ENCODE data around the gene SWT1. TPM values are rescaled to one million over a fixed set of nuclear protein-coding genes. Genes with fewer than 3 reads are reported as not detected.

SWT1 gene
- total RNA-seq, 2 experiments from 2014 or later: 4.1 to 5.3 TPM

DNA sequence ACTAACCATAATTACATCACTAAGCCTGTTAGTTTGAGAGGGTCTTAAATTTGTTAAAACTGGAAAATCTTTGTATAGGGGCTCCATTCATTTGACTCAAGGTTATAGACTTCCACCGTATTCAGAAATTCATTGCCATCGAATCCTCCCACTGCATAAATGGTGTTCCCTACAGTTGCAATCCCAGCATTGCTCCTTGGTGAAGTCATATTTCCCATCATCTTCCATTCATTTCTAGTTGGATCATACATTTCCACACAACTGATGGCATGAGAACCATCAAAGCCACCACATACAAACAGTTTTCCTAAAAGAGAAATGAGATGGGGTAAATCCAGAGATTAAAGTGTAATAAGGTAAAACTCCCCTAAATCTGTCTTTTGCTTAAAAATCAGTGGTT is 141.0 kb downstream of the SWT1 start:
- TF ChIP-seq, protein P1, sequence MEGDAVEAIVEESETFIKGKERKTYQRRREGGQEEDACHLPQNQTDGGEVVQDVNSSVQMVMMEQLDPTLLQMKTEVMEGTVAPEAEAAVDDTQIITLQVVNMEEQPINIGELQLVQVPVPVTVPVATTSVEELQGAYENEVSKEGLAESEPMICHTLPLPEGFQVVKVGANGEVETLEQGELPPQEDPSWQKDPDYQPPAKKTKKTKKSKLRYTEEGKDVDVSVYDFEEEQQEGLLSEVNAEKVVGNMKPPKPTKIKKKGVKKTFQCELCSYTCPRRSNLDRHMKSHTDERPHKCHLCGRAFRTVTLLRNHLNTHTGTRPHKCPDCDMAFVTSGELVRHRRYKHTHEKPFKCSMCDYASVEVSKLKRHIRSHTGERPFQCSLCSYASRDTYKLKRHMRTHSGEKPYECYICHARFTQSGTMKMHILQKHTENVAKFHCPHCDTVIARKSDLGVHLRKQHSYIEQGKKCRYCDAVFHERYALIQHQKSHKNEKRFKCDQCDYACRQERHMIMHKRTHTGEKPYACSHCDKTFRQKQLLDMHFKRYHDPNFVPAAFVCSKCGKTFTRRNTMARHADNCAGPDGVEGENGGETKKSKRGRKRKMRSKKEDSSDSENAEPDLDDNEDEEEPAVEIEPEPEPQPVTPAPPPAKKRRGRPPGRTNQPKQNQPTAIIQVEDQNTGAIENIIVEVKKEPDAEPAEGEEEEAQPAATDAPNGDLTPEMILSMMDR (IDR thresholded peaks at IDR 0.05): no peak
- Mint-ChIP-seq H3K36me3 (ENCODE audit: low read depth) (peaks cover 96% of the 10 kb centered on the region), H3K27ac (peak overlapping the region; percentile 53), H3K4me1 (ENCODE audit: low read depth) (peaks cover 35% of the 10 kb centered on the region), H3K4me3 (no peak overlapping the region), H3K9me3 (no peaks in the 10 kb centered on the region), H3K27me3 (no peaks in the 10 kb centered on the region)
- peaks cover 85% of the 10 kb centered on the region for H3K36me3 ChIP-seq (ENCODE audit: insufficient read depth, low read length)
- no peaks in the 10 kb centered on the region for H3K9me3 ChIP-seq (ENCODE audit: control insufficient read depth in 1 of 2, insufficient read depth in 1 of 2, low read length in 2 of 2)
- CTCF ChIA-PET: no interaction called here
- ATAC-seq (ENCODE audit: poor library complexity) (no peak), DNase-seq (no peak)
- POLR2A ChIA-PET: no interaction called here
- intact Hi-C loops (cut with DNase I, micrococcal nuclease): no loop called here
- no peaks in the 10 kb centered on the region for H3K27me3 ChIP-seq (ENCODE audit: control insufficient read depth in 1 of 2, insufficient read depth in 2 of 2, low read length in 2 of 2)
- no peak overlapping the region for H3K27ac ChIP-seq (ENCODE audit: low read depth in 1 of 2, low read length in 2 of 2)
- no peaks in the 10 kb centered on the region for H3K4me1 ChIP-seq (ENCODE audit: insufficient read depth, low read length)
- H3K4me3 ChIP-seq (ENCODE audit: low read length): no peak overlapping the region

DNA sequence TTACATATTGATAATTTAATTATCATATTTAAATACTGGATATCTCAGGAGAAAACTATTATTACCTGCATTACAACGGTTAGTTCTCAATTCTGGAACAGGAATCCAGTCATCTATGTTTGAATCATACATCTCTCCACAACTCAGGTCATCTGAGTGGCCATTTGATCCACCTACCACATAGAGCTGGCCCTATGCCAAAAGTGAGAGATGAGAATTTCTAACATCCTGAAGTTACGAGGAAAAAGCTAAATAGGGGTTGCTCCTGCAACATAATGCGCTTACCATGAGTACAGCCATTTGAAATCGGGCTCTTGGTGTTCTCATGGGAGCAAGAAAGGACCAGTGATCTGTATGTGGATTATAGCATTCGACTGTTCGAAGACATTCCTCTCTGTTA is 143.2 kb downstream of the SWT1 start:
- Histone ChIP-seq H3K4me1 (ENCODE audit: insufficient read depth, low read length) (no peaks in the 10 kb centered on the region), H3K27ac (ENCODE audit: low read depth in 1 of 2, low read length in 2 of 2) (no peak overlapping the region), H3K27me3 (ENCODE audit: control insufficient read depth in 1 of 2, insufficient read depth in 2 of 2, low read length in 2 of 2) (no peaks in the 10 kb centered on the region), H3K36me3 (ENCODE audit: insufficient read depth, low read length) (peaks cover 97% of the 10 kb centered on the region), H3K9me3 (ENCODE audit: control insufficient read depth in 1 of 2, insufficient read depth in 1 of 2, low read length in 2 of 2) (no peaks in the 10 kb centered on the region), H3K4me3 (ENCODE audit: low read length) (no peak overlapping the region)
- Mint-ChIP-seq H3K27me3 (no peaks in the 10 kb centered on the region), H3K4me3 (no peak overlapping the region), H3K4me1 (ENCODE audit: low read depth) (peaks cover 30% of the 10 kb centered on the region), H3K36me3 (ENCODE audit: low read depth) (peaks cover 98% of the 10 kb centered on the region), H3K9me3 (no peaks in the 10 kb centered on the region), H3K27ac (no peak overlapping the region)
- CTCF ChIA-PET: no interaction called here
- DNase-seq (no peak), ATAC-seq (ENCODE audit: poor library complexity) (no peak)
- intact Hi-C loops (cut with DNase I, micrococcal nuclease): no loop called here
- TF ChIP-seq, protein P1 (IDR thresholded peaks at IDR 0.05): no peak
- POLR2A ChIA-PET: interaction anchor here (0.6 to 2.9 kb wide), 5 partner anchors 13 to 142 kb away, joined by 3 to 12 read pairs (median 3); no protein-coding TSS in a partner anchor

DNA sequence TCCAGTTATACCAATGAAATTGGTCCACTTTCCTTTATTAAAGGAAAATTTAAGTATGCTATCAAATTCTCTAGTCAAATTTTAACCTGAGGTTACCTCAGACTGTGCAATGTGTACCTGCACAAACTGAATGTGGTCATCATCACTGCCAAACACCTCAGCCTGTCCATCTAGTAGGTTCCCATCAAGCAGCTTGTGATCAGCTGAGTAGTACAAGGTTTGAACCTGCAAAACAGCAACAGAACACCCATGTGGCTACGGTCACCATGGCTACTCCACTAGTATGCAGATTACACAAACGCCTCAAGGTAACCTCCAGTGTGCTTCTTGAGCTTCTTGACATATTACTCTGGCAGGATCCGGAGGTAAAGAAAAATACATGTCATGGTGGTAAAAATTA is 148.5 kb downstream of the SWT1 start:
- no peaks in the 10 kb centered on the region for H3K27me3 ChIP-seq (ENCODE audit: control insufficient read depth in 1 of 2, insufficient read depth in 2 of 2, low read length in 2 of 2)
- peaks cover 96% of the 10 kb centered on the region for H3K36me3 ChIP-seq (ENCODE audit: insufficient read depth, low read length)
- DNase-seq (no peak), ATAC-seq (ENCODE audit: poor library complexity) (no peak)
- intact Hi-C loops (cut with DNase I, micrococcal nuclease): no loop called here
- H3K27ac ChIP-seq (ENCODE audit: low read depth in 1 of 2, low read length in 2 of 2): no peak overlapping the region
- H3K27ac Mint-ChIP-seq: peak overlapping the region; percentile 49
- no peak overlapping the region for H3K4me3 ChIP-seq (ENCODE audit: low read length)
- TF ChIP-seq, protein P1 (IDR thresholded peaks at IDR 0.05): no peak
- POLR2A ChIA-PET: interaction anchor here (1.2 to 3.3 kb wide), 4 partner anchors 11 to 551 kb away, joined by 3 to 14 read pairs (median 9); partner anchors contain the start of genes EDEM3 and IVNS1ABP
- no peaks in the 10 kb centered on the region for H3K27me3 Mint-ChIP-seq
- H3K4me3 Mint-ChIP-seq: no peak overlapping the region
- H3K9me3 ChIP-seq (ENCODE audit: control insufficient read depth in 1 of 2, insufficient read depth in 1 of 2, low read length in 2 of 2): no peaks in the 10 kb centered on the region
- peaks cover 2% of the 10 kb centered on the region for H3K4me1 ChIP-seq (ENCODE audit: insufficient read depth, low read length)
- no peaks in the 10 kb centered on the region for H3K9me3 Mint-ChIP-seq
- H3K4me1 Mint-ChIP-seq (ENCODE audit: low read depth): peaks cover 18% of the 10 kb centered on the region
- H3K36me3 Mint-ChIP-seq (ENCODE audit: low read depth): peaks cover 93% of the 10 kb centered on the region
- CTCF ChIA-PET: interaction anchor here (1.1 kb wide), 1 partner anchor 365 kb away, joined by 3 read pairs; no protein-coding TSS in a partner anchor
